Measurements from ENCODE around the gene MAP3K5. TPM values are rescaled to one million over a fixed set of nuclear protein-coding genes. Genes with fewer than 3 reads are reported as not detected.

MAP3K5 gene
- total RNA-seq, 1 experiment from 2014 or later: 8.1 TPM

DNA sequence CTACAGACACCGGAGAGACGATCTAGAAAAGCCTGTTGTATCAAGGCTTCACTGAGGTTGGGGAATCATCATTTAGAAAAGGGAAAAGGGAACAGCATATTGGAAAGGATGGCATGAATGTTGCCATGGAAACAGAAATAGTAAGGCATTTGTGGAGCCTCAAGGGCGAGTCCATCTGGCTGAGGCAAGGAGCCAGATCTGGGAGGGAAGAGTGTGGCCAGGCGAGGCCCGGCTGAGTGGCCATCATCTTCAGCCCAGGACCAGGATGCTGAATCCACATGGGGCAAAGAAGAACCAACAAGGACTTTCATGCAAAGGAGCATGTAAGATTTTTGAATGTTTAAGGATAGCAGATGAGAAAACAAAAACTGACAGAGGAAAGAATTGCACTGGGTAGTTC lies 85.8 kb downstream of the MAP3K5 start:
- ChIA-PET POLR2A (no interaction called here), CTCF (no interaction called here)
- Histone ChIP-seq H3K4me1 (ENCODE audit: control insufficient read depth, insufficient read depth, low read length) (no peaks in the 10 kb centered on the region), H3K27ac (ENCODE audit: low read length) (no peak overlapping the region), H3K4me3 (ENCODE audit: low read depth in 2 of 2, low read length in 2 of 2) (no peak overlapping the region), H3K27me3 (ENCODE audit: control insufficient read depth, insufficient read depth, low read length) (no peaks in the 10 kb centered on the region), H3K9me3 (ENCODE audit: control insufficient read depth, insufficient read depth, low read depth, low read length) (no peaks in the 10 kb centered on the region), H3K36me3 (ENCODE audit: control insufficient read depth, insufficient read depth, low read length) (no peaks in the 10 kb centered on the region)
- no TSS peak for BruUV-seq (replicated peaks)
- intact Hi-C loops (cut with micrococcal nuclease; ENCODE audit: unreplicated experiment) (no loop called here), in situ Hi-C loops (cut with HindIII; ENCODE audit: low pct_unique_long_range_greater_than_20kb, low sequenced_read_pairs) (no loop called here)
- no peak for TF ChIP-seq POLR2AphosphoS5 (IDR thresholded peaks at IDR 0.05; ENCODE audit: low read depth, low read length)
- TF ChIP-seq, protein P1, sequence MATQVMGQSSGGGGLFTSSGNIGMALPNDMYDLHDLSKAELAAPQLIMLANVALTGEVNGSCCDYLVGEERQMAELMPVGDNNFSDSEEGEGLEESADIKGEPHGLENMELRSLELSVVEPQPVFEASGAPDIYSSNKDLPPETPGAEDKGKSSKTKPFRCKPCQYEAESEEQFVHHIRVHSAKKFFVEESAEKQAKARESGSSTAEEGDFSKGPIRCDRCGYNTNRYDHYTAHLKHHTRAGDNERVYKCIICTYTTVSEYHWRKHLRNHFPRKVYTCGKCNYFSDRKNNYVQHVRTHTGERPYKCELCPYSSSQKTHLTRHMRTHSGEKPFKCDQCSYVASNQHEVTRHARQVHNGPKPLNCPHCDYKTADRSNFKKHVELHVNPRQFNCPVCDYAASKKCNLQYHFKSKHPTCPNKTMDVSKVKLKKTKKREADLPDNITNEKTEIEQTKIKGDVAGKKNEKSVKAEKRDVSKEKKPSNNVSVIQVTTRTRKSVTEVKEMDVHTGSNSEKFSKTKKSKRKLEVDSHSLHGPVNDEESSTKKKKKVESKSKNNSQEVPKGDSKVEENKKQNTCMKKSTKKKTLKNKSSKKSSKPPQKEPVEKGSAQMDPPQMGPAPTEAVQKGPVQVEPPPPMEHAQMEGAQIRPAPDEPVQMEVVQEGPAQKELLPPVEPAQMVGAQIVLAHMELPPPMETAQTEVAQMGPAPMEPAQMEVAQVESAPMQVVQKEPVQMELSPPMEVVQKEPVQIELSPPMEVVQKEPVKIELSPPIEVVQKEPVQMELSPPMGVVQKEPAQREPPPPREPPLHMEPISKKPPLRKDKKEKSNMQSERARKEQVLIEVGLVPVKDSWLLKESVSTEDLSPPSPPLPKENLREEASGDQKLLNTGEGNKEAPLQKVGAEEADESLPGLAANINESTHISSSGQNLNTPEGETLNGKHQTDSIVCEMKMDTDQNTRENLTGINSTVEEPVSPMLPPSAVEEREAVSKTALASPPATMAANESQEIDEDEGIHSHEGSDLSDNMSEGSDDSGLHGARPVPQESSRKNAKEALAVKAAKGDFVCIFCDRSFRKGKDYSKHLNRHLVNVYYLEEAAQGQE (IDR thresholded peaks at IDR 0.05; ENCODE audit: insufficient read depth in 1 of 2, low read depth in 2 of 2, low read length in 1 of 2): no peak
- TF ChIP-seq TCF7L2 (IDR thresholded peaks at IDR 0.05; ENCODE audit: low read depth, low read length): no peak
- TF ChIP-seq SIN3A (IDR thresholded peaks at IDR 0.05; ENCODE audit: borderline replicate concordance, insufficient read depth, low read depth, low read length): no peak
- TF ChIP-seq, protein P2, sequence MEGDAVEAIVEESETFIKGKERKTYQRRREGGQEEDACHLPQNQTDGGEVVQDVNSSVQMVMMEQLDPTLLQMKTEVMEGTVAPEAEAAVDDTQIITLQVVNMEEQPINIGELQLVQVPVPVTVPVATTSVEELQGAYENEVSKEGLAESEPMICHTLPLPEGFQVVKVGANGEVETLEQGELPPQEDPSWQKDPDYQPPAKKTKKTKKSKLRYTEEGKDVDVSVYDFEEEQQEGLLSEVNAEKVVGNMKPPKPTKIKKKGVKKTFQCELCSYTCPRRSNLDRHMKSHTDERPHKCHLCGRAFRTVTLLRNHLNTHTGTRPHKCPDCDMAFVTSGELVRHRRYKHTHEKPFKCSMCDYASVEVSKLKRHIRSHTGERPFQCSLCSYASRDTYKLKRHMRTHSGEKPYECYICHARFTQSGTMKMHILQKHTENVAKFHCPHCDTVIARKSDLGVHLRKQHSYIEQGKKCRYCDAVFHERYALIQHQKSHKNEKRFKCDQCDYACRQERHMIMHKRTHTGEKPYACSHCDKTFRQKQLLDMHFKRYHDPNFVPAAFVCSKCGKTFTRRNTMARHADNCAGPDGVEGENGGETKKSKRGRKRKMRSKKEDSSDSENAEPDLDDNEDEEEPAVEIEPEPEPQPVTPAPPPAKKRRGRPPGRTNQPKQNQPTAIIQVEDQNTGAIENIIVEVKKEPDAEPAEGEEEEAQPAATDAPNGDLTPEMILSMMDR (IDR thresholded peaks at IDR 0.05): no peak
- no peak for DNase-seq (ENCODE audit: low read depth, low spot score)
- ATAC-seq: no peak

DNA sequence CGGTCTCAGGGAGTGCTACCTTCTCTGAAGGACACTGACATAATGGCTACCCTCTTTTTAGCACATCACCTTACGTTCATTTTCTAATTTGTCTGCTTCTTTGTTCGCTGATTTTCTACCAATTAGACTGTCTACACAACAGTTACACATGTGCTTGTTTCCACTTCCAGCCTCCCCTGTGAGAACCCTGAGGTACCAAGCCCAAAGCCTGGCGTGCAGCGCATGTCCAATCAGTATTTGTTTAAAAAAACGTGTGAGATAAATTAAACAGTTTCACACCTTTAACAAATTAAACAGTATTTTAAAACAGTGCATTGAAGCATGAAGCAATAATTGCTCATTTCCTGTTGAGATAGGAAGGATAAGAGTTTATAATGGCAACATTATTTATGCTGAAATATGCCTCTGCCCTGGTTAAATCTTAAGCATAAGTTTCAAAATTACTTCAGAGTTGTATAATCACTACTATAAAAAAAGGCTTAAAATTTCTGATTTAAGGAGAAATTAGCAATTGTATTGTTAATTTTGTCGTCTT lies 88.9 kb downstream of the MAP3K5 start:
- DNase-seq (ENCODE audit: low read depth, low spot score): no peak
- Histone ChIP-seq H3K9me3 (ENCODE audit: control insufficient read depth, insufficient read depth, low read depth, low read length) (no peaks in the 10 kb centered on the region), H3K4me1 (ENCODE audit: control insufficient read depth, insufficient read depth, low read length) (no peaks in the 10 kb centered on the region), H3K27ac (ENCODE audit: low read length) (no peak overlapping the region), H3K27me3 (ENCODE audit: control insufficient read depth, insufficient read depth, low read length) (no peaks in the 10 kb centered on the region), H3K36me3 (ENCODE audit: control insufficient read depth, insufficient read depth, low read length) (no peaks in the 10 kb centered on the region), H3K4me3 (ENCODE audit: low read depth in 2 of 2, low read length in 2 of 2) (no peak overlapping the region)
- POLR2A ChIA-PET: no interaction called here
- no peak for ATAC-seq
- BruUV-seq (replicated peaks): no TSS peak
- CTCF ChIA-PET: interaction anchor here (0.6 kb wide), 1 partner anchor 89 kb away, joined by 3 read pairs; the partner anchor contains the start of gene MAP3K5
- in situ Hi-C loops (cut with HindIII; ENCODE audit: low pct_unique_long_range_greater_than_20kb, low sequenced_read_pairs) (no loop called here), intact Hi-C loops (cut with micrococcal nuclease; ENCODE audit: unreplicated experiment) (no loop called here)
- TF ChIP-seq, protein P1 (IDR thresholded peaks at IDR 0.05; ENCODE audit: insufficient read depth in 1 of 2, low read depth in 2 of 2, low read length in 1 of 2): no peak
- TF ChIP-seq TCF7L2 (IDR thresholded peaks at IDR 0.05; ENCODE audit: low read depth, low read length) (no peak), POLR2AphosphoS5 (IDR thresholded peaks at IDR 0.05; ENCODE audit: low read depth, low read length) (no peak), SIN3A (IDR thresholded peaks at IDR 0.05; ENCODE audit: borderline replicate concordance, insufficient read depth, low read depth, low read length) (no peak)
- TF ChIP-seq, protein P2 (IDR thresholded peaks at IDR 0.05): no peak

All from Panc1 (cell line).